Thoracic aorta (tissue), 2 donors: ENCODE data around the gene C16orf78. TPM values are rescaled to one million over a fixed set of nuclear protein-coding genes. Genes with fewer than 3 reads are reported as not detected.
A peak's percentile ranks its signal among the peaks of the same experiment; 100 is the strongest.

Source experiments
- ATAC-seq: fragments of 150-250 bp; one replicate; pipeline ENCODE4 v1.8.0; 2017; ENCODE audit warnings: low read depth; ENCODE audit not compliant: insufficient number of reproducible peaks, low FRiP score
- DNase-seq: peaks from one replicate; pipeline ENCODE4 v3.0.0-alpha.2; 2020; ENCODE audit warnings: low spot score
- H3K27ac ChIP-seq, 2 donors: fragments of 200-600 bp; sonication (generic); 1 replicate in 1 of 2; 2 replicates in 1 of 2; pipeline ENCODE4 v1.5.1; 2016; ENCODE audit warnings: mild to moderate bottlenecking in 2 of 2, moderate library complexity in 2 of 2
- H3K27me3 ChIP-seq: fragments of 200-600 bp; sonication (generic); replicated peaks from 2 replicates; pipeline ENCODE4 v1.6.0; 2016; ENCODE audit warnings: mild to moderate bottlenecking; ENCODE audit not compliant: insufficient read depth
- H3K36me3 ChIP-seq: fragments of 200-600 bp; sonication (generic); one replicate; pipeline ENCODE4 v1.5.1; 2016
- H3K4me1 ChIP-seq, 2 donors: fragments of 200-600 bp; sonication (generic); 1 replicate in 1 of 2; 2 replicates in 1 of 2; pipeline versions ENCODE4 v1.5.1 to v1.6.0; 2016; ENCODE audit warnings: low read depth in 2 of 2, mild to moderate bottlenecking in 1 of 2; ENCODE audit not compliant: control insufficient read depth in 1 of 2
- H3K4me3 ChIP-seq: fragments of 200-600 bp; sonication (generic); 2 replicates; pipeline ENCODE4 v1.5.1; 2016; ENCODE audit warnings: mild to moderate bottlenecking
- H3K9me3 ChIP-seq: fragments of 200-600 bp; sonication (generic); 2 replicates; pipeline ENCODE4 v1.5.1; 2016
- CTCF ChIP-seq: fragments of 200-600 bp; sonication (generic); IDR thresholded peaks from one replicate; pipeline ENCODE4 v1.5.1; 2019; ENCODE audit warnings: antibody characterized with exemption
- total RNA-seq, 2 donors: library from RNA; depleted of rRNA; stranded (reverse); fragments of >200 nt; gene quantifications; one replicate each; pipeline versions ENCODE4 v1.1.0 to v1.2.3, GENCODE V29; 2016

The C16orf78 gene
- total RNA-seq, 2 donors from 2014 or later = not detected

- no peak for TF ChIP-seq CTCF
- no peaks in the 10 kb centered on the region for H3K36me3 ChIP-seq
- DNase-seq (no peak), ATAC-seq (no peak)
- H3K9me3 ChIP-seq = no peaks in the 10 kb centered on the region
- no peak overlapping the region for H3K4me3 ChIP-seq
- H3K27me3 ChIP-seq = no peaks in the 10 kb centered on the region
- no peak overlapping the region for H3K27ac ChIP-seq
- H3K4me1 ChIP-seq = no peaks in the 10 kb centered on the region
Measured at GRCh38 chr16:49439050-49439449, 65.4 kb downstream of the C16orf78 start.

DNA sequence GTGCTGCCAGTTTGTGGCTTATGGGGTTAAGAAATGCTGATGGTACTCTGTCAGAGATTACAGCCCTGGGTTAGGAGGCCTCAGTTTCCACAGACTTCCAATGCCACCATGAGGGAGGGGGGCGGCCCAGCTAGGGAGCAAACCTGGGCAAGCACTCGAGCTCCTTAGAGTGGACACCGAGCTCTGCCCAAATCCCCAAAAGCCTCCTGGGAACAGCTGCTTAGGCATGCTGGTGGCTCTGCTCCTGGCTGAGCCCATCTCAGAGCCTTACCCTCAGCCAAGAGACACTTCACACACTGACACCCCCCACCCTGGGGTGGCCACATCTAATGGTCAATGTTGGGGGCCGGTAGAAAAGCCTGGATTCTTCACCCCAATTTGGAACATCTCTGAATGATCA lies 66.1 kb downstream of the C16orf78 start:
- ATAC-seq (no peak), DNase-seq (no peak)

GRCh38 chr16:49440156-49441065 lies 66.8 kb downstream of the C16orf78 start:
- H3K27ac ChIP-seq = no peak overlapping the region
- ATAC-seq = no peak
- H3K4me1 ChIP-seq = no peaks in the 10 kb centered on the region
- DNase-seq = no peak
- H3K36me3 ChIP-seq = no peaks in the 10 kb centered on the region
- no peak overlapping the region for H3K4me3 ChIP-seq
- H3K27me3 ChIP-seq = no peaks in the 10 kb centered on the region
- TF ChIP-seq CTCF = no peak
- H3K9me3 ChIP-seq = no peaks in the 10 kb centered on the region

More for the DNA sequence above, 66.1 kb downstream of the C16orf78 start:
- Histone ChIP-seq H3K9me3 (no peaks in the 10 kb centered on the region), H3K27ac (no peak overlapping the region), H3K4me1 (no peaks in the 10 kb centered on the region), H3K36me3 (no peaks in the 10 kb centered on the region), H3K4me3 (no peak overlapping the region), H3K27me3 (no peaks in the 10 kb centered on the region)
- no peak for TF ChIP-seq CTCF

DNA sequence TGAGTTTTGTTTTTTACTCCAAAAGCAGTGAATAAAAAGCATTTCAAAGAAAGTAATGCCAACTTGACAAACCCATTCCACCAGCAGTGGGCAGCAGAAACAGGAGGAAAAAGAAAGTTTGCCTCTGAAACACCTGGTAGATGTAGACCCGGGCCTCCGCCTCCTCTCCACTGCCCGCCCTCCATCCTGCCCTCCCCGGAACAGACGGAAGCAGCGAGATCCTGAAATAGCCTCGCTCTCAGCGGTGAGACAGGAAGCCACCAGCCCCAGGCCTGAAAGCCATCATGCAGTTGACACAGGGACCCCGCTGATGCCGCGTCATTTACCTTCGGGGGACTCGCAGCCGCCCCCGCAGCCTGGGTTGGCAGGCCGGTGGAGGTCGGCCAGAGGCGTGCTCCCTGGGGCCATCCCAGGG lies 67.8 kb downstream of the C16orf78 start:
- ATAC-seq (no peak), DNase-seq (no peak)
- peak; percentile 8 for TF ChIP-seq CTCF
- H3K27me3 ChIP-seq = no peaks in the 10 kb centered on the region
- no peaks in the 10 kb centered on the region for H3K4me1 ChIP-seq
- no peaks in the 10 kb centered on the region for H3K9me3 ChIP-seq
- H3K36me3 ChIP-seq = no peaks in the 10 kb centered on the region
- H3K4me3 ChIP-seq = peak overlapping the region; percentile 36
- H3K27ac ChIP-seq = no peak overlapping the region

DNA sequence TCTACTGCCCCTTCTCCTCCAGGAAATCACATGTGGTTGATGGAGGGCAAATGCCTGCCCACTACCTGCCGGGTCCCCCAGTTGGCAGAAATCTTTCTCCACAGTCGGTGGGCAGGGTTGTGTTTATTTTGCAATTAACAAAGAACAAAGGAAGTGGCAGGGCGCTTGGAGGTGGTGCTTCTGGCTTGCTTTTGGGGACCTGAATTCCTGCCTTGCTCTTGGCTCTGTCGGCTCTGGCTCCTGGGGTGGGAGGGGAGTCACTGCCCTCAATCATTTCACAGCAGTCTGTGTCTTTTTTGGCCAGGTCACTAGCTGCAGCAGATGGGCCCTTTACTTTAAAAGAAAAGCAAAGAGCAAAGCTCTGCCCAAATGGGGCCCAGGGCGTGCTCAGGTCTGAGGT lies 69.2 kb downstream of the C16orf78 start:
- no peaks in the 10 kb centered on the region for H3K4me1 ChIP-seq
- no peaks in the 10 kb centered on the region for H3K9me3 ChIP-seq
- DNase-seq (no peak), ATAC-seq (no peak)
- no peak for TF ChIP-seq CTCF
- H3K27me3 ChIP-seq = no peaks in the 10 kb centered on the region
- H3K36me3 ChIP-seq = no peaks in the 10 kb centered on the region
- no peak overlapping the region for H3K27ac ChIP-seq
- no peak overlapping the region for H3K4me3 ChIP-seq
